GM19438 (cell line): ENCODE results near the gene MCOLN2.
"Not testable (repeated sequence)": the region's sequence is repeated elsewhere in the genome, so short reads cannot be mapped to it uniquely, and the experiment has no call there.

Source experiments
- ATAC-seq: cut with Tn5 transposase; IDR thresholded peaks from one replicate; pipeline ENCODE4 v1.9.1; 2021; ENCODE audit warnings: low read depth; ENCODE audit not compliant: unreplicated experiment

The MCOLN2 gene

DNA sequence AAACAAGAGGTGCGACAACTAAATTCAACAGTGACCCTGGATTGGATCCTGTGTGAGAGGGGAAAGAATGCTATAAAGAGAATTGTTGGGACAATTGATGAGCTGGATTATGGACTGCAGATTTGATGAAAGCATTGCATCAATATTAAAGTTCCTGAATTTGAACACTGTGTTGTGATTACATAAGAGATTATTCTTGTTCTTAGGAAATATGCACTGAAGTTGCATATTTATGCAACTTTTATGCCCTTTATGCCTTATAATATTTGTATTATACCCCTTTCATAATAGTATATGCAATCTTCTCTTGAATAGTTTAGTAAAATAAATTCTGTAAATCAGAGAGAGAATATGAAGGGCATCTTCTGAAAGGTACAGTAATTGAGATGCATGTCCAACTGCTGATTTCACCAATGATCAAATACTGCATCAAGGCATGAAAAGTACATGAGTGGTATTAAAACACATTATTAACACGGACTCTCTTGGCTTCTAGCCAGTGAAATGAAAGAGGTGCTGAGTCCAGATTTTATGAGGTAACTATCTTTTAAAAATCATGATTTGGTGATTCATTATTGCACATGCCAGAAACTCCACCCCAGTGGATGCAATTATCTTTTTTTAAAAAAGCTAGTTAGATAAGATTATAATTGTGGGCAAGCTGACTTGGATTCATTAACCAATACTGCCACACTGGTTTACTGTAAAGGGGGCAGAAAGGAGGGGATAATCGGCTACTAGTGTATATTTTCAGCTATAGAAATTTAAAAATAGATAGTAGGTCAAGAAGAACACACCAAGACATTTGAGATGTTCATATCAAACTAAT is 84.0 kb downstream of the MCOLN2 start:
- no peak for ATAC-seq

DNA sequence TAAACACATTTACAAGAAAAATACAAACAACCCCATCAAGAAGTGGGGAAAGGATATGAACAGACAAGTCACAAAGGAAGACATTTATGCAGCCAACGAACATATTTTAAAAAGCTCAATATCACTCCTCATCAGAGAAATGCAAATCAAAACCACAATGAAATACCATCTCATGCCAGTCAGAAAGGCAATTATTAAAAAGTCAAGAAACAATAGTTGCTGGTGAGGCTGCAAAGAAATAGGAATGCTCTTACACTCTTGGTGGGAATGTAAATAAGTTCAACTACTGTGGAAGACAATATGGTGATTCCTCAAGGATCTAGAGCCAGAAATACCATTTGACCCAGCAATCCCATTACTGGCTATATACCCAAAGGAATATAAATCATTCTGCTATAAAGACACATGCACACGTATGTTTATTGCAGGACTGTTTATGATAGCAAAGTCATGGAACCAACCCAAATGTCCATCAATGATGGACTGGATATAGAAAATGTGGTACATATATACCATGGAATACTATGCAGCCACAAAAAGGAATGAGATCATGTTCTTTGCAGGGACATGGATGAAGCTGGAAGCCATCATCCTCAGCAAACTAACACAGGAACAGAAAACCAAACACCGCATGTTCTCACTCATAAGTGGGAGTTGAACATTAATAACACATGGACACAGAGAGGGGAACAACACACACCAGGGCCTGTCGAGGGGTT is 88.0 kb downstream of the MCOLN2 start:
- ATAC-seq, result not testable (repeated sequence)

DNA sequence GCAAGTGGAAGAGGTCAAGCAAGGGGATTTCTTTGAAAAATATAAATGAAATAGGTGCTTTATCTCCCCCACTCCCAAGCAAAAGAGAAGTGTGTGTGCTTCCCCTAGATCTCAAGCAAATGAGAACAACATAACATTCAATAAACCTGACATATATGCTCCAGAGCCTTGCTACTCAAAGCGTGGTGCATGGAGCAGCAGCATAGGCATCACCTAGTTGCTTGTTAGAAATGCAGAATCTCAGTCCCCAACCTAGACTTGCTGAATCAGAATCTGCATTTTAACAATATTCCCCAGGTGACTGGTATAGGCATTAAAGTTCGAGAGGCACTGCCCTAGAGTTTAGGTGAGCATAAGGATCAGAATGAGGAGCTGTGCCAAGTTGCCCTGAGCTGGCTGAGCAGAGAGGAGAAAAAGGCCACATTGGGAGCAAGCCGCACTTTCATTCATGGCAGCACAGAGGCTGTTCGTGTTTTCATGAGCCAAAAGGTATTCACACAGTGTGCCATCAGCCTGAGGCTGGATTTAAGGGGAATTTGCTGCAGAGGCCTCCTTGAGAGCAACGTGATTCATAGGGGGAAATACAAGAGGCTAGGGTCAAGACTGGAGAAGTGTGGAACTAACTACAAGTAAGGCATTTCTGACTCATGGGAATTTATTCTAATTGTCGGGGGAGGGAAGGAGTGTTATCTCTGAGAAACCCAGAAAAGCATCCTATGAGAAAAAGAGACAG is 89.7 kb downstream of the MCOLN2 start:
- ATAC-seq, result no peak

DNA sequence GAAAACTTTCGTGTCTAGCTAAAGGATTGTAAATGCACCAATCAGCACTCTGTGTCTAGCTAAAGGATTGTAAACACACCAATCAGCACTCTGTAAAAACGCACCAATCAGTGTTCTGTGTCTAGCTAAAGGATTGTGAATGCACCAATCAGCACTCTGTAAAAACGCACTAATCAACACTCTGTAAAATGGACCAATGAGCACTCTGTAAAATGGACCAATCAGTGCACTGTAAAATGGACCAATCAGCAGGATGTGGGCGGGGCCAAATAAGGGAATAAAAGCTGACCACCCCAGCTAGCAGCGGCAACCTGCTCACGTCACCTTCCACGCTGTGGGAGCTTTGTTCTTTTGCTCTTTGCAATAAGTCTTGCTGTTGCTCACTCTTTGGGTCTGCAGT is 94.2 kb downstream of the MCOLN2 start:
- not testable (repeated sequence) for ATAC-seq

DNA sequence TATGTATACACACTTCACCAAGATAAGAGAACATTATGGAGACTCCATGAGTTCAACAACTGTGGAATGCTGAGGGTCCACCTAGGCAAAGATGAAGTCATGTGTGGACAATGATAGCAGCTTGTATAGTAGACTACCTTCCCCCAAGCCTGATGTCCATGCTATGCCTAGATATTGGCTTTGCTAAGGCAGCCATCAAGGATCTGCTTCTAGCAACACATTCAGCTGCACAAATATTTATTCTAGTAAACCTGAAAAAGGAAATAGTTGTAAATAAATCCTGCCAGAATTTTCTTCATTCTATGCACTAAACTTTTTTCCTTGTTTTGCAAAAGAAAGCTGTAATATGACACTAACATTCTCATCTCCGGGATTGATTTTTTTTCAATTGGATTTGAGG is 96.9 kb downstream of the MCOLN2 start:
- no peak for ATAC-seq

DNA sequence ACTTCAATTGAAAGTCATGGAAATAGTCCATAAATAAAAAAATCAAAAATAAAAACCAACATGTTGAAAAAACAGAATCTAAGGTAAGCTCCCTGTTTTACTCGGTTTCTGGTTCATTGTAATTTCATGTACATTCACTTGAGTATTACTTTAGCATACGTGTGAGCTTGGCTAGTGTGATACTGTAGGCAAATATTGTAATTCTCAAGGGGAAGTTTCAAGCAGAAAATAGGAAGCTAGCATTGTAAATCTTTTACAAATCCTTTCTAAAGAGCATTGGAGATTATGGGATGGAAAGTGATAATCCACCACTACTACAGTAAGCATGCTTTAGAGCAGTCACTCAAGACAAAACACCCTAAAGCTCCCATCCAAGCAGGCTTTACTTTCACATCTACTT is 100.6 kb downstream of the MCOLN2 start:
- ATAC-seq, result no peak

DNA sequence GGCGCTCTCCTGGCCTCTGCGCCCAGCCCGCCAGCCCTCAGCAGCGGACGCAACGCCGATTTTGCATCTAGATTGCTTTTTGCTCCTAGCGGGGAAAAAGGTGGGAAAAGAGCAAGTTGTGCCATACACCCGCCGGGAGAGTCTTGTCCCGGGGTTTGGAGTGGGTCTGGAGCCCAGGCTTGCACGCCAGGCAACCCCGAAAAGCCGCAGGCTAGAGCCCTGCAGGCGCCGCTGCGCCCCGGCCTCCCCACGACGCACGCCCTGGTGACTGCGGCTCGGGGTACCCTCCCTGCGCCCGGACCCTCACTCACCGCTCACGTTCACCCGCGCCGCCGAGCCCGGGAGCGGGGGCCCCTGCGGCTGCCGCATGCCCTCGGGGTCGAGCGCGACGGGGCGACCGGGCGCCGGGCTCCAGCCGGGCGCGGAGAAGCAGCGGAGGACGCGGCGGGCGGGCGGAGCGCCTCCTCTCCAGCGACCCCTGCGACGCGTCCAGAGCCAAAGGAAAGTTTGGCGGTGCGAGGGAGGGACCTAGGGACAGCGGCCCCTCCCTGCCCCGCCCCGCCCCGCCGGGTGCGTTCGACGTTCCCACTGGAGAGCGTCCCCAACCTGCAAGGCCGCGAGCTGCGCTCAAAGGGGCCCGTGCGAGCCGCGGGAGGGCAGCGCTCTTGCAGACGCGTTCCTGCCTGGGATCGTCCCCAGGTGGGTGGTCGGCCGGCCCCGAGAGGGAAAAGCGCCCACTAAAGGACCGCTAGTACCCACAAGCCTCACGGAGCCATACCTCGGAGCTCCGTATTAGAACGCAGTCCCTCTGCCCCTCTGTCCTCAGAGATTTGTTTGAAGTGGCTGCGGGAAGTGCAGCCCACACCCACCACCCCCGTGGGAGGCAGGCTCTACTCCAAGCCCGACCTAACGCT is 104.0 kb downstream of the MCOLN2 start, which contains the start of gene LPAR3:
Gene LPAR3, minus strand, starts transcription at position 502 of the 914 bp plus-strand sequence. CDS start 27,086 bp downstream, outside the sequence.
- ATAC-seq, result no peak

DNA sequence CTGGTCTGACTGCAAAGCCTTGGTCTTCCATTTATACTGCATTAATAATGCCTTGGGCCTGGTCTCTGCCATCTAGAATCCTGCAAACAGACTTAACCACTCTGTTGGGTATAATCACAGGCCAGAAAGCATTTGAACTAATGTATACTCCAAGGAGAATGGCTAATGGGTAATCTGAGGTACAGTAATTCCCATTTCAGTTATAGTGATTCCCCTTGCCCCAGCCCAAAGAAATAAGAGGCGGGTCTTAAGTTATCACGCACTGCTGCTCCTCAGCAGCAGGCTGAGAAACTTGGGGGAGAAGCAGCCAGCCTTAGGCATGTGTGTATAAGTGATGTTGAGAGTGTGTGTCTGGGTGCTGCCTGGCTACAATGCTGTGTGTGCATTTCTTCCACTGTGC is 106.3 kb downstream of the MCOLN2 start:
- no peak for ATAC-seq

DNA sequence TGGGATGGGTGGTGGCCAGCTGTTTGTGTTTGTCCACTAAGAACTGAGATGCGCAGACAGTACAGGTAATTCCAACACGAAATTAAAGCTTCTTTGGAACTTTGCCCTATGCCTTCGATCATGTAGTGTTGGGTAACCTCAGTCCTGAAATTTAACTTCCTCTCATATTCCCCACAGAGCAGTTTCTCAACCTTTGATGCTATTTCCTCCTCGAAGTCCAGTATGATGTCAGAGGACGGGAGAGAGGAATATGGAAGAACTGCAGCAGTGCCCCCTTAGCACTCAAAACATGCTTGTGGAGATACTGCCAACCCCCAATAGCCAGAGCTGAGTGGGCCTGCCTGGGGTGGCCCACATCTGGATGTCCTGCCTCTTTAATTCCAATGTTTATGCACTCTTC is 107.5 kb downstream of the MCOLN2 start:
- ATAC-seq, result no peak

DNA sequence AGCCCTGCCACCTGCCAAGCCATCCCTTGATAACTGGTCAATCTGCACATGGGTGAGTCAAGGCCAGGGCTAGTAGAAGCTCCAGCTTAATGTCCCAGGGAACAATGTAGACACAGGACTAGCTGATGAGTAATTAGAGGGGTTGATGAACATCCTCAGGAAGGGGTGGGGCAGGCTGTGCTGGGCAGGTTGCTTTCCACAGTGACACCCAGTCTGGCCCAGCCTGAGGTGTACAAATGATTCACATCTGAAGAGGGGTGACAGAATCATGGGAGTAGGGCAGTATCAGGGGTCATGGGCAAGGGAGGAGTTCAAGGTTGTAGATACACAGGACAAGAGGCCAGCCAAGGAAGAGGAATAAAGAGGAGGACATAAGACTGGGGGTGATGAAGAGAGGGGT is 108.2 kb downstream of the MCOLN2 start:
- ATAC-seq, result no peak

DNA sequence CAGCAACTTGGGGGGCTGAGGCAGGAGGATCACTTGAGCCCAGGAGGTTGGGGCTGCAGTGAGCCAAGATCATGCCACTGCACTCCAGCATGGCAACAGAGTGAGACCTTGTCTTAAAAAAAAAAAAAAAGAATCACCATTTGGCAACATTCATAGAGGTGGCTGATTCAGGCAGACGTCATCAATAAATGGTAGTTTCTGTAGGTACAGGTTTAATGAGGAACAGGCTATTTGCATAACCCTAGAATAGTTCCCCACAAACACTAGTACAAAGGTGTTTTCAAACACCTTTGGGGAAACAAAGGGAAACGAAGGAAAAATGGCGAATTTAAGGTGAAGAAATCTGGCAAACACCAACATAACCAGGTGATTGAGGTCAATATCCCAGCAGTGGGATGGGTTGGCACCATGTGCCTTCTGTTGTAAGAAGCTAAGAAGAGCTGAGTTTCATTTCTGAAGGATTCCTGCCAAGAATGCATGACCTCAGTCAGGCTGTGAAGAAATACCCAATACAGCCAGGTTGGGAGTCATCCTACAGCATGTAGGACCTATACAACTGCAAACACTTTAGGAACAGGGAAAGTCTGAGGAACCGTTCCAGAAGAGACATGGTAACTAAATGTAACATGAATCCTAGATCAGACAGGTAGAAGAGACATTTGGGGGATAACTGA is 109.5 kb downstream of the MCOLN2 start:
- ATAC-seq, result no peak

DNA sequence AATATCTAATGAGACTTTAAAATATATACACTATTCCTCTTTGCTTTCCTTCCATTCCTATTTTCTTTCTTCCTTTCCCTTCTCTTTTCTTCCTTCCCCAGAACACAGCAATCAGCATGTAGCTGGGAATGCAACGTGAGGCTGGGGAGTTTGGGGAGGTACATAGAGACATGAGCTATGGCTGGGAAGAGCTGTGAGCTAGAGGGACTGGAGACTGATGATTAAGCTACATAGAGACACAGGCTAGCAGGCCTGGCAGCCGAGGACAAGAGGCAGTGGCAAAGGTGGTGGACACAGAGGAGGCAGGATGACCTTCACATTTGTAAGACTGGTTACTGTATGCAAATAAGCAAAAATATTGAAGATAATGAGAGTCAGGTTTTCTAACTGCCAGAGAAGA is 111.4 kb downstream of the MCOLN2 start:
- no peak for ATAC-seq

DNA sequence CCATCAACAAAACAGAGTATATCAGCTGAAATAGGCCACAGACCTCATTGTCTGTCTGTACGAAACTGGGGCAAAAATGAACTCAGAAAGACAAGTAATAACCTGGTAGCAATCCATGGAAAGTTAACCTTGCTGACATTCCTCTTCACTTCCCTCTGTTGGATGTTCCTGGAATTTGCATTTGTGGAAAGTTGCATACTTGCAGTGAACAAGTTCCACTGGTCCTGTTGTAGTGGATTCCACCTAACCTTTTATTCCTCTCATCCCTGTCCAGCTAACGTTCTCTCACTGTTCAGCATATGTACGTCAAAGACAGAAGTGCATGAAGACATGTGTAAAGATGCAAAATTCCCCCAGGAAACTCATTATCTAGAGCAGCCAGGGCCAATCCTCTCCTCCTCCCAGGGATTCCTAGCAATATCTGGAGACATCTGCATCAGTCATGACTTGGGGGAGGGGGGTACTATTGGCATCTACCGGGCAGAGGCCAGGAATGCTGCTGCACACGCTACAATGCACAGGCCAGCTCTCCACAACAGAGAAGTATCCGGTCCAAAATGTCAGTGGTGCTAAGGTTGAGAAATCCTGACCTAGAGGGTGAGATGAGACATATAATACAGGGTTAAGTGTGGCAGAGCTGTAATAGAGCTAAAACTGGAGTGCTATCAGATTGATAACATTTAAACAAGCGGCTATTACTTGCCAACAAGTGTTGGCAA is 112.1 kb downstream of the MCOLN2 start:
- ATAC-seq, result no peak

DNA sequence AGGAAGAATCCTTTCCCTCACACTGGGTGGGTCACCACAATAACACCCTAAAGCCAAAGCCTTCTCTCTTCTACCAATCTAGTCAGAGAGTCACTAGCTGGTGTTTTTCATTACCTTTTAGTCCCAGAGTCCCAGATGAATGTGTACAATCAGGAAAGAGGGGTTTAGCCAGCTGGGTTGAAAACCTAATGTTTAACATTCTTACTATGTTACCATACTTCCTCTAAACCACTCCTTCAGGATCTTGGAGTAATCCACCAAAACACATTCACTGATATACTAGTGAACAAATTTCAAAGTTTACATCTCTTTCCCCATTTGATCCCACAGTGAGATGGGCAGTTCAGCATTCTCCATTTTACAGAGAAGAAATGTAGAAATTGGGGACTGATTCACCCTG is 113.6 kb downstream of the MCOLN2 start:
- ATAC-seq, result no peak

DNA sequence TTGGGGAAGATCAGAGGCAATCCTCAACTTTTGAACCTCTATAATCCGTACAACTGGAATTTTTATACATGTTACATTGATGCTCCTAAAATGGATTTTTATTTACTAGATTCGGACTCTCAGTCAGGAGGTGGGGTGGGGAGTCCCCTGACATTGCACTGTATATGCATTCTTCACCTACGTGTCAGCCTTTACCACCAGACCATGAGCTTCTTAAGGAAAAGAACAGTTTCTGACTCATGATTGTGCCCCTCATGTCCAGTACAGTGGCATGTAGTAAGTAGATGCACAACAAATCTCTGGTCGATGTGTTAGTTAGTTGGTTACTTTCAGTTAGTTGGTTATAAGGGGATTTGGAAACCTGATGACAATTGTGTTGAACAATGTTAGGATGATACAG is 119.3 kb downstream of the MCOLN2 start:
- no peak for ATAC-seq

DNA sequence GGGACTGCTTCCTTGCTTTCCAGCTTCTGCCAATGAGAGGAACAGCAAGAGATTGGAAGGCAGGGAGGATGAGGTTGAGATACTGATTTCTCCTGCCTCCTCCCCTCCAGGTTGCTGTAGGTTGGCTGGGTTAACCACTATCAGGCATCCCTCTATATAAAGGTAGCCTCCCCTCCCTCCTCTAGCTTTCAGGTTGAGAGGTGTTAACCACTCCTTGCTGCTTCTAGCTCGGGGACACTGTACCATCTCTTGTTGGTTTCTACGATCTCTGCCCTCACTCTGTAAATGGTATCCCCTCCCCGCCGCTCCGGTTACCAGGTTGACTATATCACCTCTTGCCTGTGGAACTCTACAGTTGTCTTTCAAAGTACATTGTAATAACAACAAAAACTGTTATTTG is 120.6 kb downstream of the MCOLN2 start:
- ATAC-seq, result no peak
